ENCODE results near the gene SENP1.
"Not testable (repeated sequence)": the region's sequence is repeated elsewhere in the genome, so short reads cannot be mapped to it uniquely, and the experiment has no call there.

Gene SENP1

GRCh38 chr12:48105867-48106680 lies at the start of gene SENP1:
SENP1 (minus strand) TSS chr12:48106079; CDS start chr12:48101472, 4,607 bp downstream.
- in situ Hi-C loops (cut with MboI; ENCODE audit: low sequenced_read_pairs) = no loop called here

- in situ Hi-C loops (cut with MboI; ENCODE audit: low sequenced_read_pairs) = loop anchor here (25.0 kb wide), 1 partner anchor 414 kb away; the partner anchor contains the start of gene ENDOU
Measured at GRCh38 chr12:48151103-48151771, 45.4 kb upstream of the SENP1 start.

DNA sequence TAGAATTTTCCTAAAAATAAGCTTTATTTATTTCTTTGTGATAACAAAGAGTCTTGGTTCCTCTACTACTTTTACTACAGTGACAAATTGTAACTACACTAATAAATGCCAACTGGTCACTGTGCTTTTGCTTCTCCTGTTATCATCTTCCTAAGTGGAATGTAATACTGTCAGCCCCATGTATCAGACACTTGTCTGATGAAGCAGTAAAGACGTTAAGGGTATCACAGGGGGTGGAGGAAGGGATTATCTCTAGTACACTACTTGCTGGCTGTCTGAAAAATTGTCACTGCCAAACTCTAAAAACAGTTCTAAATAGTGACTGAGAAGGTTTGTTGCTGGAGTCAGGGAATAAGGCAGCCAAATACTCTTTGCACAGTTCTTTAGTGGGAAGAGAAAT lies 40.1 kb upstream of the SENP1 start:
- in situ Hi-C loops (cut with MboI; ENCODE audit: low sequenced_read_pairs) = no loop called here

GRCh38 chr12:48143898-48144297 lies 38.0 kb upstream of the SENP1 start:
- in situ Hi-C loops (cut with MboI; ENCODE audit: low sequenced_read_pairs) = no loop called here

GRCh38 chr12:48142818-48143674 lies 37.2 kb upstream of the SENP1 start:
- in situ Hi-C loops (cut with MboI; ENCODE audit: low sequenced_read_pairs) = no loop called here

- in situ Hi-C loops (cut with MboI; ENCODE audit: low sequenced_read_pairs) = no loop called here
Measured at GRCh38 chr12:48135027-48135426, 29.1 kb upstream of the SENP1 start.

DNA sequence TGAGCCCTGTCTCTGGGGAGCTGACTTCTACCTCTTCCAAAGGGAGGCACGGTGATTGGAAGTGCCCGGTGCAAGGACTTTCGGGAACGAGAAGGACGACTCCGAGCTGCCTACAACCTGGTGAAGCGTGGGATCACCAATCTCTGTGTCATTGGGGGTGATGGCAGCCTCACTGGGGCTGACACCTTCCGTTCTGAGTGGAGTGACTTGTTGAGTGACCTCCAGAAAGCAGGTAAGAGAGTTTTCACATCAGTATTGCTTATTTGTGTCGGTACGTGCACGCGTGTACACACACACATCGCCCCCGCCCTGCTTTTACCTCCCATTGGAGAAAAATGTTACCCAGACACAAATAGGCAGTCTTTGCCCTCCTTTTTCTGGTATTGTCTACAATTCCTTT lies 26.9 kb upstream of the SENP1 start:
- in situ Hi-C loops (cut with MboI; ENCODE audit: low sequenced_read_pairs) = no loop called here

DNA sequence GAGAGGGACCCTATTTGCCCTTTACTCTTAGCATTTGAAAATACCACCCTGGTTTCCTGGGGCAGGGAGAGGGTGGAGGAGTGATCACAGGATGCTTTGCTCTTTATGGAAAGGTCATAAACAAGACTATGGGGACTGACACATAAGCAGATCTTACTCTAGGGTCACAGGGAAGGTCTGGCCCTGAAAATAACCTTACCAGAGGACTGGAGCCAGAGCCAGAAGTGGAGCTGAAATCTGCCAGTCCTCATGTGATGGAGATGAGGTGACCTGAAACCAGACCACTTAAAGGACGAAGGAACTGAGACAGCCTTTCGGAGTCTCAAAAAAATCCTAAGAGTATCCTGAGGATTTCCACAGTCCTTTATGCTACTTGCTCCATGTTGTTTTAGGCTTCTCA lies 25.6 kb upstream of the SENP1 start:
- in situ Hi-C loops (cut with MboI; ENCODE audit: low sequenced_read_pairs) = no loop called here

GRCh38 chr12:48129376-48129775 lies 23.5 kb upstream of the SENP1 start:
- in situ Hi-C loops (cut with MboI; ENCODE audit: low sequenced_read_pairs) = no loop called here

- in situ Hi-C loops (cut with MboI; ENCODE audit: low sequenced_read_pairs) = no loop called here
Measured at GRCh38 chr12:48128800-48129199, 22.9 kb upstream of the SENP1 start.

DNA sequence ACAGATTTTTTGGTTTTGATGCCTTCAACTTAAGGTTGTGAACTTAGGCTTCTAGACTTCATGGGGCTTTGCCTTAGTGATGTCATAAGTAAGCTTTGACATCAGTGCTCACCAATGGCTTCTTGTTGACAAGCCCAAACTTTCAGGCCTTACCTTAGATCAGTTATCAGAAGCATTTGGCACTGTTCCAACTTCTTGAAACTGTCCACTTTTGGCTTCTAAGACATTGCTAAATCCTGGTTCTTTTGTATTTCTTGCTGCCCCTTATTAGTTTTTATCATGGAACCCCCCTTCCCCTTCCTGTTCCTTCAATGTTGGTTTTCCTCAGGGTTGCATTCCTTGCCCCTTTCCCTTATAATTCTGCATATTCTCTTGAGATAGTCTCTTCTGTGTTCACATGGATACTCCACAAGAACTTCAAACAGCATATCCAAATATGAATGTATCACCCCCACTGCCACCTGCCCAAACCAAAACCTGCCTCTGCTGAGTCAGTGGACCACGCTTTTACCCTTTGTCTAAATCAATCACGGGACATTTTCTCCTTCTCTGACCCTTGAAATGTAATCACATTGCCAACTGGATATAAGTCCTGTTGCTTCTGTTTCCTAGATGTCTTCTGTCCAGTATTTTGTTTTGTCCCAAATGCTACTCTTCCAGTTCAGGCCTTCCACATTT lies 21.2 kb upstream of the SENP1 start:
- in situ Hi-C loops (cut with MboI; ENCODE audit: low sequenced_read_pairs) = no loop called here

GRCh38 chr12:48125985-48126384 lies 20.1 kb upstream of the SENP1 start:
- in situ Hi-C loops (cut with MboI; ENCODE audit: low sequenced_read_pairs) = no loop called here

GRCh38 chr12:48125542-48125941 lies 19.7 kb upstream of the SENP1 start:
- in situ Hi-C loops (cut with MboI; ENCODE audit: low sequenced_read_pairs) = not testable (repeated sequence)

- in situ Hi-C loops (cut with MboI; ENCODE audit: low sequenced_read_pairs) = no loop called here
Measured at GRCh38 chr12:48123169-48123568, 17.3 kb upstream of the SENP1 start.

DNA sequence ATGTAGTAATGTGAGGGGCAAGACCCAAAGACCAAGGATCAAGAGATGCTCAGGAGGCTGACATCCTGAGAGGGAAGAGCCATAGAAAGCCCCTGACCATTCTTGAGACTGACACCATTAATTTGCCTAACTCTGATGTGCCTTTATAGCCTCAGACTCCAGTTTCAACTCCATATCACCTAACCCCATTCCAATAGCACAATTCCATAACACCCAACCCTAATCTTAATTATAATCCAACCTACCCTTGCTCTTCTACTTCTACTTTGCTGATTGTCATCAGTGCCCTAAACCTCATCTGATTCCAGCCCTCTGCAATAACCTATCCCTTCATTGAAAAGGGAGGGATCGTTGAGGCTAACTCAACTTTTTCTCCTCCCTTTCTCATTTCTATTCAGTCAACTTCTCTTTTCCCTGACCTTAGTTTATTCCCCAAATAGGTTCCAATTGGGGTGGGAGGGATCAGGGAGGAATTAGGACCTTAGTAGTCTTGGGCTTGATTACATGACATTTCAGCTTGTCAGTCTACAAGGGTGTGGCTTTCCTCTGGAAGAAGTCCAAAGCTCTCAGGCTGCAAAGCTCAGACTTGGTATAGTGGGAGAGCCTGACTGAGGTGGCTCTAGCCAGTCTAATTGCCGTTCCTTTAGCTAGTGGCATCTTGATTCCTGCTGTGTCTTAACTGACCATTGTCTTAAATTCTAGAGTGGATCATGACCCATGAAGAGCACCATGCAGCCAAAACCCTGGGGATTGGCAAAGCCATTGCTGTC lies 16.4 kb upstream of the SENP1 start:
- in situ Hi-C loops (cut with MboI; ENCODE audit: low sequenced_read_pairs) = no loop called here

DNA sequence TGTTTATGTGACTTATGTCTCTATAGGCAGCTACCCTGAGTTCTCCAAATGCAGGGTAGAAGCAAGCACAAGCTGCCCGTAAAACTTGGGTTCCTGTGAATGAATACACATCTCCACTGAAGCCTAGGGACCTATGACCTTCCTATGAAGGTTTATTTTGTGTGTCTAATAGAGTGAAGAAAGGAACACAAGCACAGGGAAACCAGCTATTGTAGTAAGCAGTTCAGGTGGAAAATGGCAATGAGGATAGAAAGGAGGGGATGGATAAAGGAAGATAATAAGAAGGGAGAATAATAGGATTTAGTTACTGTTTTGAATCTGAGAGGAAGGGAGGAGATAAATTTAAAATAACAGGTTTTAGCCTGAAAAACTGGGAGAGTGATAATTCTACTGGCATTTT lies 15.6 kb upstream of the SENP1 start:
- in situ Hi-C loops (cut with MboI; ENCODE audit: low sequenced_read_pairs) = no loop called here

- in situ Hi-C loops (cut with MboI; ENCODE audit: low sequenced_read_pairs) = no loop called here
Measured at GRCh38 chr12:48119834-48120195, 13.9 kb upstream of the SENP1 start.

DNA sequence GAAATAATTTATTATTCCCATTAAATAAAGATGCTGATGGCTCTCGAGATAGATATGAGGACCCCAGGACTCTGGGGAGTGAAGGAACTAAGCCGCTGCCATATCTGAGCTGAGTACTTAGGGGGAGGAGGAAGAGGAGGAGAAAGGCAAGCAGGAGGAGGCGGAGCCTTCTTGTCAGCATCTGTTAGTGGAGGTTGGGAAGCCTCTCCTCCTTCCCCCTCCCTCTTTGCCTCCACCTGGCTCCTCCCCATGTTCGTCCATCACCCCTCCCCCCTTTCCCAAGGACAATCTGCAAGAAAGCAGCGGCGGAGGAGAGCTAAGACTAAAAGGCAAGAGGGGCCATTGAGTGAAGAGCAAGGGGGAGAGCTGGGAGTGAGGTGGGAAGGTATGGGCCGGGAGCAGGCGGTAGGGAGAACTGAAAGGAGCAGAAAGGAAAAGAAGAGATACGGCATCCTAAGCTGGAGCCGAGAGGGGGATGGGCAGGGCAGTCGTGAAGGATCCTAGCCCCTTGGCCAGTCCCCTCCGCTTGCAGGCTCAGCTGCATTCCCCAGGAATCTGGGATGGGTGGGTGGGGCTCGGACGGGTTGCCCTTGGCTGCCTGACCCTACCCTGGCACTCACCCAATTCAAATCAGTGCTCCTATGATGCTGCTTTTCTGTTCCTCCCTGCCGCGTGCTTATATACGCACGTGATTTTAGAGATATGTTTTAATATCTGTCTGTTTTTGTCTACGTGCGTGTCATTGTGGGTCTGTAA lies 13.4 kb upstream of the SENP1 start, which contains the start of gene PFKM:
Gene PFKM (plus strand): TSS at position 287 of the 756 bp plus-strand sequence. CDS start 3,411 bp downstream, outside the sequence.
- in situ Hi-C loops (cut with MboI; ENCODE audit: low sequenced_read_pairs) = no loop called here

DNA sequence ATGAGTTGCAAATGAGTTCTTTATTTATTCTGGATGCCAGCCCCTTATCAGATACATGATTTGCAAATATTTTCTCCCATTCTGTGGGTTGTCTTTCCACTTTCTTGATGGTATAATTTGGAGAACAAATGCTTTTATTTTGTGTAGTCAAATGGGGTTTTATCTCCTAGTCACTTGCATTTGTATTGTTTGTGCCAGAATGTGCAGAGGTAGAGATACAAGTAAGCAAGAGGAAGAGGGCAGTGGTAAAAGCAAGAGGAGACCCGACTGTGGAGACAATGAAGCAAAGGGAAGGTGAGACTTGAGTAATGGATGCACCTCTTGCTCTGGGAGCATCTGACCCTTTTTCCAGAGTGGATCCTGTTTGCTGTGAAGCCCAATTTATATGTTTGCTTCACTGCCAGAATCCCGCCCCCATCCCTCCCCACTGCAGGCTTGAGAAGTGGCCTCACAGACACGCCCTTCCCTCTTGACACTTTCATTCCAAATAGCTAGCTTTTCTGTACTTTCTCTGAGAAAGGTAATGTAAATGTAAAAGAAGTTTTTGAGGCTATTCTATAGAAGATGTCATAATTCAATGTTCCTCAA lies 12.5 kb upstream of the SENP1 start:
- in situ Hi-C loops (cut with MboI; ENCODE audit: low sequenced_read_pairs) = no loop called here
